PFSK-1 (cell line): ENCODE results near the gene RND1.

Source experiments
- FOXP2 ChIP-seq: optimal IDR thresholded peaks from 2 replicates; pipeline ENCODE3; 2011; ENCODE audit warnings: borderline replicate concordance, control low read depth, inconsistent platforms; ENCODE audit not compliant: insufficient read depth; ENCODE audit errors: extremely low read length, extremely low read depth
- POLR2AphosphoS5 ChIP-seq: IDR thresholded peaks from 2 replicates; pipeline ENCODE4 v1.6.1; 2012; ENCODE audit warnings: low read depth, mild to moderate bottlenecking, control low read depth, low read length, moderate library complexity
- REST ChIP-seq, 2 experiments: IDR thresholded peaks; 2 replicates each; pipeline versions ENCODE4 v1.6.1 to v1.8.0; 2011 to 2012; ENCODE audit warnings: low read depth in 2 of 2, low read length in 2 of 2, control low read depth in 1 of 2, inconsistent platforms in 1 of 2, mild to moderate bottlenecking in 1 of 2, moderate library complexity in 1 of 2; ENCODE audit not compliant: insufficient read depth in 1 of 2
- TAF1 ChIP-seq: IDR thresholded peaks from 2 replicates; pipeline ENCODE4 v1.6.1; 2012; ENCODE audit warnings: low read length, control low read depth, borderline replicate concordance; ENCODE audit not compliant: insufficient read depth

- TF ChIP-seq TAF1 = no peak
- no peak for TF ChIP-seq POLR2AphosphoS5
- no peak for TF ChIP-seq REST (IDR thresholded peaks at IDR 0.05; ENCODE audit: insufficient read depth in 1 of 2, low read depth in 2 of 2, low read length in 2 of 2)
- no peak for TF ChIP-seq FOXP2
These were observed 24.0 kb upstream of the RND1 start for GRCh38 chr12:48889679-48890078.
